Memory B cell (primary cell): ENCODE measurements around the gene LPIN1.

Source experiments
- ATAC-seq: fragments of 150-1000 bp; cut with Tn5 transposase; 2 replicates; pipeline ENCODE4 v1.10.0; 2021; ENCODE audit warnings: low read depth, mild to moderate bottlenecking, moderate library complexity
- DNase-seq, 2 donors: peaks; one replicate each; pipeline ENCODE4 v3.0.0; 2022; ENCODE audit warnings: low spot score in 2 of 2
- H3K27ac Mint-ChIP-seq: one replicate; pipeline ENCODE4 v1.8.0; 2022; ENCODE audit warnings: mild to moderate bottlenecking, moderate library complexity, mixed read lengths
- H3K27me3 Mint-ChIP-seq: one replicate; pipeline ENCODE4 v1.8.0; 2022; ENCODE audit warnings: mixed read lengths
- H3K36me3 Mint-ChIP-seq: one replicate; pipeline ENCODE4 v1.8.0; 2022; ENCODE audit warnings: mild to moderate bottlenecking, mixed read lengths
- H3K4me1 Mint-ChIP-seq: one replicate; pipeline ENCODE4 v1.8.0; 2022; ENCODE audit warnings: mixed read lengths
- H3K4me3 Mint-ChIP-seq: one replicate; pipeline ENCODE4 v1.8.0; 2022; ENCODE audit warnings: mild to moderate bottlenecking, moderate library complexity, mixed read lengths
- H3K9me3 Mint-ChIP-seq: one replicate; pipeline ENCODE4 v1.8.0; 2022; ENCODE audit warnings: mixed read lengths

The LPIN1 gene

GRCh38 chr2:11709293-11709692, 37.1 kb upstream of the LPIN1 start:
- DNase-seq = no peak
- Mint-ChIP-seq H3K9me3 (no peaks in the 10 kb centered on the region), H3K4me1 (no peaks in the 10 kb centered on the region), H3K27ac (no peak overlapping the region), H3K4me3 (no peak overlapping the region), H3K27me3 (peaks cover 3% of the 10 kb centered on the region), H3K36me3 (no peaks in the 10 kb centered on the region)
- no peak for ATAC-seq

GRCh38 chr2:11710210-11710609, 36.2 kb upstream of the LPIN1 start:
- no peak overlapping the region for H3K4me3 Mint-ChIP-seq
- peaks cover 3% of the 10 kb centered on the region for H3K27me3 Mint-ChIP-seq
- no peaks in the 10 kb centered on the region for H3K9me3 Mint-ChIP-seq
- H3K27ac Mint-ChIP-seq = no peak overlapping the region
- ATAC-seq (no peak), DNase-seq (no peak)
- H3K4me1 Mint-ChIP-seq = no peaks in the 10 kb centered on the region
- no peaks in the 10 kb centered on the region for H3K36me3 Mint-ChIP-seq

- H3K27ac Mint-ChIP-seq = no peak overlapping the region
- no peaks in the 10 kb centered on the region for H3K9me3 Mint-ChIP-seq
- H3K36me3 Mint-ChIP-seq = no peaks in the 10 kb centered on the region
- DNase-seq = no peak
- no peak overlapping the region for H3K4me3 Mint-ChIP-seq
- ATAC-seq = no peak
- H3K27me3 Mint-ChIP-seq = peaks cover 5% of the 10 kb centered on the region
- no peaks in the 10 kb centered on the region for H3K4me1 Mint-ChIP-seq
These were observed 35.6 kb upstream of the LPIN1 start for GRCh38 chr2:11710632-11711353.

- Mint-ChIP-seq H3K9me3 (no peaks in the 10 kb centered on the region), H3K27me3 (peaks cover 6% of the 10 kb centered on the region), H3K4me1 (peaks cover under 1% of the 10 kb centered on the region), H3K27ac (no peak overlapping the region), H3K4me3 (no peak overlapping the region), H3K36me3 (no peaks in the 10 kb centered on the region)
- no peak for DNase-seq
- ATAC-seq = no peak
These were observed 35.1 kb upstream of the LPIN1 start for GRCh38 chr2:11711354-11711716.

- no peak overlapping the region for H3K27ac Mint-ChIP-seq
These were observed 34.7 kb upstream of the LPIN1 start for GRCh38 chr2:11711751-11712150.

GRCh38 chr2:11712866-11713265, 33.6 kb upstream of the LPIN1 start:
- no peak overlapping the region for H3K27ac Mint-ChIP-seq
- H3K4me3 Mint-ChIP-seq = no peak overlapping the region
- DNase-seq (no peak), ATAC-seq (no peak)
- H3K36me3 Mint-ChIP-seq = no peaks in the 10 kb centered on the region
- H3K27me3 Mint-ChIP-seq = peaks cover 7% of the 10 kb centered on the region
- peaks cover 9% of the 10 kb centered on the region for H3K4me1 Mint-ChIP-seq
- no peaks in the 10 kb centered on the region for H3K9me3 Mint-ChIP-seq

More at GRCh38 chr2:11711751-11712150, 34.7 kb upstream of the LPIN1 start:
- DNase-seq (no peak), ATAC-seq (no peak)
- H3K36me3 Mint-ChIP-seq = no peaks in the 10 kb centered on the region
- H3K27me3 Mint-ChIP-seq = peaks cover 7% of the 10 kb centered on the region
- H3K4me3 Mint-ChIP-seq = no peak overlapping the region
- H3K4me1 Mint-ChIP-seq = peaks cover 4% of the 10 kb centered on the region
- no peaks in the 10 kb centered on the region for H3K9me3 Mint-ChIP-seq

- DNase-seq (no peak), ATAC-seq (no peak)
- Mint-ChIP-seq H3K4me3 (no peak overlapping the region), H3K27me3 (peaks cover 7% of the 10 kb centered on the region), H3K9me3 (no peaks in the 10 kb centered on the region), H3K36me3 (no peaks in the 10 kb centered on the region), H3K27ac (no peak overlapping the region), H3K4me1 (peaks cover 9% of the 10 kb centered on the region)
These were observed 32.6 kb upstream of the LPIN1 start for GRCh38 chr2:11713815-11714214.

GRCh38 chr2:11715987-11716652, 30.3 kb upstream of the LPIN1 start:
- Mint-ChIP-seq H3K4me3 (no peak overlapping the region), H3K4me1 (peaks cover 13% of the 10 kb centered on the region), H3K27ac (no peak overlapping the region), H3K36me3 (no peaks in the 10 kb centered on the region), H3K9me3 (no peaks in the 10 kb centered on the region), H3K27me3 (peaks cover 13% of the 10 kb centered on the region)
- DNase-seq (no peak), ATAC-seq (no peak)

GRCh38 chr2:11716689-11717321, 29.6 kb upstream of the LPIN1 start:
- DNase-seq = no peak
- no peaks in the 10 kb centered on the region for H3K36me3 Mint-ChIP-seq
- H3K27ac Mint-ChIP-seq = no peak overlapping the region
- H3K4me3 Mint-ChIP-seq = no peak overlapping the region
- peaks cover 13% of the 10 kb centered on the region for H3K4me1 Mint-ChIP-seq
- H3K27me3 Mint-ChIP-seq = peaks cover 15% of the 10 kb centered on the region
- no peaks in the 10 kb centered on the region for H3K9me3 Mint-ChIP-seq
- peak; percentile 27 for ATAC-seq

- Mint-ChIP-seq H3K36me3 (no peaks in the 10 kb centered on the region), H3K4me1 (peaks cover 13% of the 10 kb centered on the region), H3K4me3 (no peak overlapping the region), H3K27ac (no peak overlapping the region), H3K9me3 (no peaks in the 10 kb centered on the region), H3K27me3 (peaks cover 12% of the 10 kb centered on the region)
- no peak for DNase-seq
- no peak for ATAC-seq
These were observed 28.8 kb upstream of the LPIN1 start for GRCh38 chr2:11717623-11718022.

- Mint-ChIP-seq H3K4me1 (peaks cover 13% of the 10 kb centered on the region), H3K9me3 (no peaks in the 10 kb centered on the region), H3K27ac (no peak overlapping the region), H3K36me3 (no peaks in the 10 kb centered on the region), H3K4me3 (no peak overlapping the region), H3K27me3 (peaks cover 12% of the 10 kb centered on the region)
- DNase-seq (no peak), ATAC-seq (no peak)
These were observed 27.8 kb upstream of the LPIN1 start for GRCh38 chr2:11718606-11719005.

GRCh38 chr2:11719230-11719977, 27.0 kb upstream of the LPIN1 start:
- peaks cover 13% of the 10 kb centered on the region for H3K4me1 Mint-ChIP-seq
- H3K36me3 Mint-ChIP-seq = no peaks in the 10 kb centered on the region
- no peak overlapping the region for H3K27ac Mint-ChIP-seq
- DNase-seq = no peak
- peak overlapping the region; percentile 31 for H3K4me3 Mint-ChIP-seq
- H3K27me3 Mint-ChIP-seq = peaks cover 12% of the 10 kb centered on the region
- H3K9me3 Mint-ChIP-seq = no peaks in the 10 kb centered on the region
- no peak for ATAC-seq

GRCh38 chr2:11720752-11721151, 25.7 kb upstream of the LPIN1 start:
- Mint-ChIP-seq H3K4me3 (no peak overlapping the region), H3K27ac (no peak overlapping the region), H3K27me3 (peaks cover 10% of the 10 kb centered on the region), H3K36me3 (no peaks in the 10 kb centered on the region), H3K4me1 (peaks cover 13% of the 10 kb centered on the region), H3K9me3 (no peaks in the 10 kb centered on the region)
- ATAC-seq (no peak), DNase-seq (no peak)
